Testis (tissue), 2 donors: ENCODE data around the gene PTPRN2.

Experiments used
- POLR2A ChIP-seq: fragments of 450-650 bp; IDR thresholded peaks from one replicate; pipeline ENCODE4 v1.6.1; 2017; ENCODE audit warnings: antibody characterized with exemption, mild to moderate bottlenecking, moderate library complexity
- TF ChIP-seq, protein P1 (sequence below), 3 experiments: fragments of 450-650 bp in 2 of 3; fragments of 200-600 bp in 1 of 3; sonication (generic) in 1 of 3; IDR thresholded peaks; one replicate each; pipeline ENCODE4 v1.5.1; 2016 to 2019; ENCODE audit warnings: antibody characterized with exemption in 3 of 3, mild to moderate bottlenecking in 2 of 3, moderate library complexity in 1 of 3

- no peak for TF ChIP-seq POLR2A
- TF ChIP-seq, protein P1, sequence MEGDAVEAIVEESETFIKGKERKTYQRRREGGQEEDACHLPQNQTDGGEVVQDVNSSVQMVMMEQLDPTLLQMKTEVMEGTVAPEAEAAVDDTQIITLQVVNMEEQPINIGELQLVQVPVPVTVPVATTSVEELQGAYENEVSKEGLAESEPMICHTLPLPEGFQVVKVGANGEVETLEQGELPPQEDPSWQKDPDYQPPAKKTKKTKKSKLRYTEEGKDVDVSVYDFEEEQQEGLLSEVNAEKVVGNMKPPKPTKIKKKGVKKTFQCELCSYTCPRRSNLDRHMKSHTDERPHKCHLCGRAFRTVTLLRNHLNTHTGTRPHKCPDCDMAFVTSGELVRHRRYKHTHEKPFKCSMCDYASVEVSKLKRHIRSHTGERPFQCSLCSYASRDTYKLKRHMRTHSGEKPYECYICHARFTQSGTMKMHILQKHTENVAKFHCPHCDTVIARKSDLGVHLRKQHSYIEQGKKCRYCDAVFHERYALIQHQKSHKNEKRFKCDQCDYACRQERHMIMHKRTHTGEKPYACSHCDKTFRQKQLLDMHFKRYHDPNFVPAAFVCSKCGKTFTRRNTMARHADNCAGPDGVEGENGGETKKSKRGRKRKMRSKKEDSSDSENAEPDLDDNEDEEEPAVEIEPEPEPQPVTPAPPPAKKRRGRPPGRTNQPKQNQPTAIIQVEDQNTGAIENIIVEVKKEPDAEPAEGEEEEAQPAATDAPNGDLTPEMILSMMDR (IDR thresholded peaks at IDR 0.05): no peak
These were observed 490.0 kb downstream of the PTPRN2 start for GRCh38 chr7:158097453-158098124.
